Measurements from ENCODE around the gene CD96.
"Not testable (repeated sequence)": the region's sequence is repeated elsewhere in the genome, so short reads cannot be mapped to it uniquely, and the experiment has no call there.

The CD96 gene

GRCh38 chr3:111668888-111669488 lies 127.0 kb downstream of the CD96 start:
- in situ Hi-C loops (cut with MboI; ENCODE audit: low sequenced_read_pairs): no loop called here

- in situ Hi-C loops (cut with MboI; ENCODE audit: low sequenced_read_pairs): no loop called here
Observed at GRCh38 chr3:111669926-111670630, 128.1 kb downstream of the CD96 start.

- in situ Hi-C loops (cut with MboI; ENCODE audit: low sequenced_read_pairs): not testable (repeated sequence)
Observed at GRCh38 chr3:111672461-111672860, 130.5 kb downstream of the CD96 start.

DNA sequence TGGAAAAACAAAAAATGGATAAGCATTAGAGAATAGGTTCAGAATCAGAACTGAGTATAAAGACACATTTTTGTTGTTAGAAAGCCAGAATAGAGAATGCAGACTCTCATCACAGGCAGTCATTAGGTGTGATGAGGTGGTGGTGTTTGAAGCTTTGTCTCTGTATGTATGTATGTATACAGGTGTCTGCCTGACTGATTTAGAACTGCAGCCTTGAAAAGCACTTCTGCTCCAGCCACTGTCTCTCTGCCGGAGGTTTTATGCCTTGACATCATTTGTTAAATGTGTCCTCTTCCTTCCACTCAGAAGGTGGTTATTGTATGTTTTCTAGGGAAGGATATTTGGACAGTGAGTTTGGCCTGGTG lies 133.8 kb downstream of the CD96 start:
- in situ Hi-C loops (cut with MboI; ENCODE audit: low sequenced_read_pairs): no loop called here

GRCh38 chr3:111676211-111677006 lies 134.4 kb downstream of the CD96 start:
- in situ Hi-C loops (cut with MboI; ENCODE audit: low sequenced_read_pairs): no loop called here

DNA sequence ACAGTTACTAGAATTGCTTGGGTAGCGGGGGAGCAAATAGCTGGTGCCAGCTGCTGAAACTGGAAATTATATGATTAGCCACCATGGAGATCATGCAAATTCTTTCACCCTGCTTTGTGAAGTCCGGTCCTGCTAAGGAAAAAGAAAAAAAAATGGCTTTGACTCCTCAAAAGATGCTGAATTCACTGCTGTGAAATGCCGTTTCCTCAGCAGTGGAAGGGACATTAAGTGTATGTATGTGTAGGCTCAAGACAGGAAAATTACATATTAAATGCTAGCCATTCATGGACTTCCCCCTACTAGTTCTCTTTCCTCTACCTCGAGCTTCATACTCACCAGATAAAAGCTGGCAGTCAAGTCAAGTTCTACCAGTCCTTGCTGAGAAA lies 135.0 kb downstream of the CD96 start:
- in situ Hi-C loops (cut with MboI; ENCODE audit: low sequenced_read_pairs): no loop called here

GRCh38 chr3:111681661-111682426 lies 139.8 kb downstream of the CD96 start:
- in situ Hi-C loops (cut with MboI; ENCODE audit: low sequenced_read_pairs): no loop called here

DNA sequence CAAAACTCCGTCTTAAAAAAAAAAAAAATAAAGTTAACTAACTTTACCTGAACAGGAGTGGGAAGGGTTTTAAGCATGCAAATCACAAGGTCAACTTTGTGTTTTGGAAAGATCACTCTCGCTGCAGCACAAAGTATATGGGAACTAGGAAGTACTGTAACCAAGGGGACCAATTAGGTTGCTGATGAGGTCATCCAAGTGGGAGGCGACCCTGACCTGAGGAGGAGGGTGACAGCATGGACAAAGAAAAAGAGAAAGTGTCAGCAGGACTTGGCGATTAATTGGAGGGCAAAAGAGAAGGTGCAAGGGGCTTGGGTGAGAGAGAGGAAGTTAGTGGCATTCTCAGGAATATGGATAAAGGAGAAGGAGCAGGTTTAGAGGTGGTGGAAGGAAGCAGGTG lies 142.6 kb downstream of the CD96 start:
- in situ Hi-C loops (cut with MboI; ENCODE audit: low sequenced_read_pairs): no loop called here

DNA sequence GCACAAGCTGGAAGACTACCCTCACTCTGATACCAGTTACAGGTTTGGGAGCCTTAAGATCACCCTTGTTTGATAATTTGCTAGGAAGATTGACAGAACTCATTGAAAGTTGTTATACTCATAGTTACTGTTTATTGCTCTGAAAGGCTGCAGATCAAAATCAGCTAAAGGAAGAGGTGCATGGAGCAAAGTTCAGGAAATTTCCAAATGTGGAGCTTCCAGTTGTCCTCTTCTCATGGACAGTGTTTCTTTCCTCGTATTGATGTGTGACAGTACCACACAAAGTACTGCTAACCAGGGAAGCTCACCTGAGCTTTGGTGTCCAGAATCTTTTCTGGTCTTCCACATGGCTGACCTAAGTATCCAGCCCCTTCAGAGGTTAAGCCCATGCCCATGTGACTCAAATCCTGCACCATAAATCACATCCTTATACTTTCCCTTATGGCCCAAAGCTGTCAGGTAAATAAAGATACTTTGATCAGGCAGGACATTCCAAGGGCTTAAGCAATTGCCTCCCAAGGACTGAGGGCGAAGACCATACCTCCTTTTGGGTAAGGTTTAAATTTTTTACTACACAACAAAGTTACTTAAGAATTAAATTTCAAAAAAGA lies 146.3 kb downstream of the CD96 start:
- in situ Hi-C loops (cut with MboI; ENCODE audit: low sequenced_read_pairs): no loop called here

GRCh38 chr3:111690242-111690641 lies 148.2 kb downstream of the CD96 start:
- in situ Hi-C loops (cut with MboI; ENCODE audit: low sequenced_read_pairs): no loop called here

DNA sequence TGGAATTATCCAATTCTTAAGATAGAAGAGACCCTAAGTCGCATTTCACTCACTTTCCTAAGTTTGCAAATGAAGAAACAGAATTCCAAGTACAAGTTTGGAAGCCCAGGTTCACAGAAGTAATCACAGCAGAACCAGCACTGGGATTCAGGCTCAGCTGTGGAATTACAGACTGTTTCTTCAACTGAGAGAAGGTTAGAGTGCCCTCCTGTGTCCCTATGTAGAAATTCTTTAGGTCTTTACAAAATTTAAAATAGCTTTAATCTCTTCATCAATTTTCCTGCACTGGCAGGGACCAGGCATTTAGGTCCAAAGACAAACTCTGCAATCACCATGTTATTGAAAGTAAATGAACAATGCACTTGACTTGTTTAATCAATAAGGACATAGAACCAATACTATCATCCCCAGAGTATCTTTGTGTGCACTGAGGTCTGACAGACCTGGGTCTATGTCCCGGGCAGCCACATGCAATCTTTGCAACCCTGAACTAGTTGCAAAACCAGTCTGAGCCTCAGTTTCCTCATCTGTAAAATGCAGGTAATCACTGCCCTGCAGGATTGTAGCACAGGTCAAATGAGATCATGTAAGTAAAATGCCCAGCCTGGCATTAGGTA lies 149.4 kb downstream of the CD96 start:
- in situ Hi-C loops (cut with MboI; ENCODE audit: low sequenced_read_pairs): no loop called here

DNA sequence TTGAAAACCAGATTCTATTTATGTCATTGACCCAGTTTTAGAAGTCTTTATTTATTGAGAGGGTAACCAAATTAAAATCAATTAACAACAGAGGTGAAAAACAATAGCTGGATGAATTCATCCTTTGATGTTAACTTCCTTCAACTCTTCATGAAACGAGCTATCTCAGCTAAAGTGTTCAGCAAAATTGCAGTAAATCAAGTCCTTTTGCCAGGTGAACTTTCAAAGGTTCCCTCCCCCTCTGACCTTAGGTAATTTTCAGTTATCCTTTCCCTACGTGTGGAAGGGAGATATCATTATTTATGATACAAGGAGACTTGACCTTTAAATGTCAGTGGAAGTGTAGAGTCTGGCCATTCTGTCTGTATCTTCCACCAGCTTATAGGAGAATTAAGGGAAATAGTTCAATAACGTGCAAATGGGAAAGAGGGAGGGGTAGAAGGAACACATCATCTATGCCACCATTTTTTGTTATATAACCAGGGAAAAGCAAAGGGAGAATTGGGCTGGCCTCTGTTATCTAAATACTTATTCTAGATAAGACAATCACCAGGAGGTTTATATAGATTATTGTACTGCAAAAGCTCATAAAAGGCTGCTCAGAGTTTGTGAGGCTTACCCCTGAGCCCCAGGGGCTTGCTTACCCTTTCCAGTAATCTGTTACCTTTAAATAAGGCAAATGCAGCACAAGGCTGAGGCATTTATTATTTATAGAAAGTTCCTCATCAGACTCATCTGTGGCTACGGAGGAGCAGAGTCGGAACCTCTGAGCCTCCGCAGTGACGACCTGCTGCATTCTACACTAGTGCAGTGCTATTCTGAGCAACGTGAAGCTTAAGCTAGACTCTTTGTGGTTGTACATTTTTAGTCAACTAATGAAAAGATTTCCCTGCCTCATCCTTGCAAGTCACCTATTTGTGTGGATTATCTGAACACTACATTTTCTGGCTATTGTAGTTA lies 150.9 kb downstream of the CD96 start:
- in situ Hi-C loops (cut with MboI; ENCODE audit: low sequenced_read_pairs): no loop called here

- in situ Hi-C loops (cut with MboI; ENCODE audit: low sequenced_read_pairs): no loop called here
Observed at GRCh38 chr3:111694471-111694870, 152.5 kb downstream of the CD96 start.

GRCh38 chr3:111695636-111696117 lies 153.7 kb downstream of the CD96 start:
- in situ Hi-C loops (cut with MboI; ENCODE audit: low sequenced_read_pairs): no loop called here

- in situ Hi-C loops (cut with MboI; ENCODE audit: low sequenced_read_pairs): loop anchor here (25.0 kb wide), 1 partner anchor 262 kb away; no protein-coding TSS in a partner anchor
Observed at GRCh38 chr3:111700054-111700453, 158.1 kb downstream of the CD96 start.

GRCh38 chr3:111701292-111701906 lies 159.4 kb downstream of the CD96 start:
- in situ Hi-C loops (cut with MboI; ENCODE audit: low sequenced_read_pairs): loop anchor here (25.0 kb wide), 1 partner anchor 261 kb away; no protein-coding TSS in a partner anchor

All from HL-60/S4 treated with retinoic acid at 250 ng/mL for 4 days and 3 days (cell line).